ENCODE data around the gene GPR132. TPM values are rescaled to one million over a fixed set of nuclear protein-coding genes. Genes with fewer than 3 reads are reported as not detected.

The GPR132 gene
- polyA plus RNA-seq, 1 donor (not counting 4 experiments of a cell fraction or from before 2014, with no cell fraction given), result not detected

GRCh38 chr14:105025429-105025828 lies 39.8 kb downstream of the GPR132 start:
- dilution Hi-C loops (cut with MboI; ENCODE audit: extremely low pct_ligation_motif_present, low sequenced_read_pairs), result no loop called here
- Histone ChIP-seq H3K27me3 (ENCODE audit: control insufficient read depth, extremely low read depth, insufficient read depth, low read length) (no peaks in the 10 kb centered on the region), H3K4me3 (ENCODE audit: control insufficient read depth in 2 of 3, extremely low read depth in 1 of 3, insufficient read depth in 2 of 3, low read depth in 1 of 3, low read length in 3 of 3) (no peak overlapping the region), H3K4me2 (ENCODE audit: control insufficient read depth, extremely low read depth, insufficient read depth, low read depth, low read length) (peak overlapping the region; percentile 20), H3K4me1 (ENCODE audit: control insufficient read depth, extremely low read depth, insufficient read depth, low read length) (peaks cover 69% of the 10 kb centered on the region), H3K36me3 (ENCODE audit: control insufficient read depth in 2 of 2, extremely low read depth in 1 of 2, insufficient read depth in 2 of 2, low read length in 2 of 2) (peaks cover 0 to 2% of the 10 kb centered on the region in 2 experiments), H3K9ac (ENCODE audit: control insufficient read depth, extremely low read depth, insufficient read depth, low read length) (peak overlapping the region; percentile 31), H3K27ac (ENCODE audit: control insufficient read depth, insufficient read depth, low read length) (peak overlapping the region; percentile 89), H3K9me1 (ENCODE audit: control insufficient read depth, extremely low read depth, insufficient read depth, low read length) (no peaks in the 10 kb centered on the region), H3K9me3 (ENCODE audit: control insufficient read depth, low read depth, low read length) (no peaks in the 10 kb centered on the region), H2AFZ (ENCODE audit: control insufficient read depth, low read length) (no peak overlapping the region), H3K79me2 (ENCODE audit: control insufficient read depth, insufficient read depth, low read length) (peaks cover 12% of the 10 kb centered on the region), H4K20me1 (ENCODE audit: control insufficient read depth, extremely low read depth, insufficient read depth, low read length) (no peaks in the 10 kb centered on the region)
- TF ChIP-seq EZH2 (IDR thresholded peaks at IDR 0.05; ENCODE audit: low read length) (no peak), CTCF (optimal IDR thresholded peaks at IDR 0.05 in 1 of 3, IDR thresholded peaks at IDR 0.05 in 1 of 3, conservative IDR thresholded peaks at IDR 0.05 in 1 of 3; ENCODE audit: extremely low read depth in 1 of 3, insufficient read depth in 2 of 3, low read length in 3 of 3) (no peak)
- DNase-seq (ENCODE audit: low read depth, low spot score) (no peak), FAIRE-seq (no peak)

- H3K9ac ChIP-seq (ENCODE audit: control insufficient read depth, extremely low read depth, insufficient read depth, low read length), result peak overlapping the region; percentile 55
- no peak for FAIRE-seq
These were observed 41.3 kb downstream of the GPR132 start for GRCh38 chr14:105023791-105024480.

More at GRCh38 chr14:105023791-105024480, 41.3 kb downstream of the GPR132 start:
- peaks cover 5% of the 10 kb centered on the region for H4K20me1 ChIP-seq (ENCODE audit: control insufficient read depth, extremely low read depth, insufficient read depth, low read length)
- H3K4me3 ChIP-seq (ENCODE audit: control insufficient read depth in 2 of 3, extremely low read depth in 1 of 3, insufficient read depth in 2 of 3, low read depth in 1 of 3, low read length in 3 of 3), result peak overlapping the region in 1 of 3 experiments; percentile 26
- peaks cover 0 to 6% of the 10 kb centered on the region in 2 experiments for H3K36me3 ChIP-seq (ENCODE audit: control insufficient read depth in 2 of 2, extremely low read depth in 1 of 2, insufficient read depth in 2 of 2, low read length in 2 of 2)
- H3K27me3 ChIP-seq (ENCODE audit: control insufficient read depth, extremely low read depth, insufficient read depth, low read length), result no peaks in the 10 kb centered on the region
- H3K27ac ChIP-seq (ENCODE audit: control insufficient read depth, insufficient read depth, low read length), result peak overlapping the region; percentile 89
- H2AFZ ChIP-seq (ENCODE audit: control insufficient read depth, low read length), result no peak overlapping the region
- peaks cover 70% of the 10 kb centered on the region for H3K4me1 ChIP-seq (ENCODE audit: control insufficient read depth, extremely low read depth, insufficient read depth, low read length)
- dilution Hi-C loops (cut with MboI; ENCODE audit: extremely low pct_ligation_motif_present, low sequenced_read_pairs), result no loop called here
- peak overlapping the region; percentile 58 for H3K4me2 ChIP-seq (ENCODE audit: control insufficient read depth, extremely low read depth, insufficient read depth, low read depth, low read length)
- TF ChIP-seq CTCF (optimal IDR thresholded peaks at IDR 0.05 in 1 of 3, IDR thresholded peaks at IDR 0.05 in 1 of 3, conservative IDR thresholded peaks at IDR 0.05 in 1 of 3; ENCODE audit: extremely low read depth in 1 of 3, insufficient read depth in 2 of 3, low read length in 3 of 3), result no peak
- no peak for TF ChIP-seq EZH2 (IDR thresholded peaks at IDR 0.05; ENCODE audit: low read length)
- DNase-seq (ENCODE audit: low read depth, low spot score), result no peak
- no peaks in the 10 kb centered on the region for H3K9me1 ChIP-seq (ENCODE audit: control insufficient read depth, extremely low read depth, insufficient read depth, low read length)
- H3K9me3 ChIP-seq (ENCODE audit: control insufficient read depth, low read depth, low read length), result no peaks in the 10 kb centered on the region
- H3K79me2 ChIP-seq (ENCODE audit: control insufficient read depth, insufficient read depth, low read length), result peaks cover 27% of the 10 kb centered on the region
